Stimulated activated CD8-positive, alpha-beta memory T cell treated with anti-CD3 and anti-CD28 coated beads, Interleukin-7, amount 100 ng/mL, for 4 hours (primary cell): ENCODE measurements around the gene ZNF697.
"Not testable (repeated sequence)": the region's sequence is repeated elsewhere in the genome, so short reads cannot be mapped to it uniquely, and the experiment has no call there.

Experiments used
- DNase-seq, 2 donors: peaks; one replicate each; pipeline ENCODE4 v3.0.0-alpha.2; 2020; ENCODE audit warnings: low read depth in 2 of 2

The ZNF697 gene

DNA sequence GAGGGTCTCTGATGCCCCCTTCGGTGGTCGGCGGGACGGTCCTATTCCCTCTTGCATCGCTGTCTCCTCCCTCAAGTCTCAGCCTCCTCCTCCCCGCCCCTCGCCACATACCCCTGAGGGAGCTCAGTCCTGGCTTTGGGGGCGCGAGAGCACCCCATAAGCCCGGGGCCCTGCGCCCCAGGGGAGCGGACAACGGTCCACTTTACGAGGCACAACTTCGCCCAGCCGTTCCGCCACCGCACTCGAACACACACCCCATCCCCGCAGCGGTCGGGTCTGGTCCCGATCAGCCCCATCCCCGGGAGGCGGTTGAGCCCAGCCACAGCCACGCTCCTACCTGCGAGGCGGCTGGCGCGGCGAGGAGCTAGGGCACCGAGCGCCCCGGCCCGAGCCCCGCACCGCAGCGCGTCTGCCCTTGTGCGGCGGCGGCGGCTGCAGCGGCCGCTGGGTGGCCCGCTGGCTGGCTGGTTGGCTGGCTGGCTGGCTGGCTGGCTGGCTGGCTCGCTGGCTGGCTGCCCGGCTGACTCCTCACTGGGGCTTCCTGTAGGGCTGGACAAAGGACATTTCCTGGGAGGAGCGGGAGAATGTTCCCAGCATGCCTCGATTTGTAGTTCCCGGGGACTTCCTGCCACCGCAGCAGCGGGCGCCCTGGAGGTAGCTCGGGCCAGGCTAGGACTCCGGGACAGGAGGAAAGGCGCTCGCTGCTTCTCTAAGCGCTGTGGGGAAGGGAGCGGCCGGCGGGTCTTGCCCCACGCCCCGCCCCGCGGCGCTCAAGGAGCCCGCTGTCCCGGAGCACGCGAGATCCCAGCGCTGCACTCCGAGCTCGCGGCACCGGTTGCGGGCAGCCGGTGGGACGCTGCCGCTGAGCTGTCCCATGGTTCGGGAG, at the start of gene ZNF697:
TSS of gene ZNF697 (minus strand) at position 533 of the 886 bp plus-strand sequence. CDS start 22,166 bp downstream, outside the sequence.
- DNase-seq, result no peak

- no peak for DNase-seq
Observed at GRCh38 chr1:119697598-119697997, 49.5 kb upstream of the ZNF697 start.

GRCh38 chr1:119696863-119697262, 48.8 kb upstream of the ZNF697 start:
- DNase-seq, result not testable (repeated sequence)

- no peak for DNase-seq
Observed at GRCh38 chr1:119689511-119689910, 41.4 kb upstream of the ZNF697 start.

DNA sequence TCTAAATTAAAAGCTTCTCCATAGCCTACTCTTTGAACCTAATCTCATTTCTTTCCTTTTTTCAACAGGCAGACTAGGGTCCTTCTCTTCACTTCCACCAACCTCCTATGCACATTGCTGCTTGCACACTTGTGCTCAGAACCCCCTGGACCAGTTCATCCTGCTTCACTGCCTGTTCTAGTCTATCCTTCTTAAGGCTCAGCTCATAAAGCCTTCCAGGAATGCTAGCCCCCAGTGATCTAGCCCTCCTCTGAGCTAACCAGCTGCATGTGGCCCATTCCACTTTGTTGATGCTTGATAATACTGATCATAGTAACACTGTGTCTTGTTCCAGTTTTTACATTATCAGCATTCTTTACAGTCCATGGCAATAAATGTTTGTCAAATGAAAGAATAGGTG, 40.7 kb upstream of the ZNF697 start:
- no peak for DNase-seq

DNA sequence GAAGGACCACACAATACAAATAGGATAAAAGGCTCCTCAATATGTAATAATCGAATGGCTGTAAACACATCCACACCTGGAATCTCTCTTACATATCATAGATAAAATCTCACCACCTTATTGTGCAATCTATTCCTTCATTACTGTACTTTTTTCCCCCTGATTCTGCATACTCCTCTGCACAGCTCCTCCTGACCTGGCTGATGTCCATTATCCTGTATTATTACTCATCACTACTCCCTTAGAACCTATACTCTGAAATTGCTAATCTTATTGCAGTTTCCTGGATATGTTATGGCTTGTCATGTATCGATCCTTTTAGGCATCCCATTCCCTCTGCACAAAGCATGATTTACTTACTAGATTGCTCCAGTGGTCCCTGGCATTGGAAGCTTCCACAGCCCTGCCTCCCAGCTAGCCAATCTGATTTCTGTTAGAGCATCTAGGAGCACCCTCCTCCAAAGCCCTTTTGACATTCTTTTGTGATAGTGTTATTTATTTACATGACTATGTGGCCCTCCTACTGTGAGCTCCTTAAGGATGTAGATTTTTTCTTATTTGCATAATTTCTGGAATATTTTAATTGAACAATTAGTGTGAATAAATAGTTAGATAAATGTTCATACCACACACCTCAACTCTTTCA, 39.5 kb upstream of the ZNF697 start:
- DNase-seq, result no peak

- DNase-seq, result no peak
Observed at GRCh38 chr1:119686661-119687060, 38.6 kb upstream of the ZNF697 start.

DNA sequence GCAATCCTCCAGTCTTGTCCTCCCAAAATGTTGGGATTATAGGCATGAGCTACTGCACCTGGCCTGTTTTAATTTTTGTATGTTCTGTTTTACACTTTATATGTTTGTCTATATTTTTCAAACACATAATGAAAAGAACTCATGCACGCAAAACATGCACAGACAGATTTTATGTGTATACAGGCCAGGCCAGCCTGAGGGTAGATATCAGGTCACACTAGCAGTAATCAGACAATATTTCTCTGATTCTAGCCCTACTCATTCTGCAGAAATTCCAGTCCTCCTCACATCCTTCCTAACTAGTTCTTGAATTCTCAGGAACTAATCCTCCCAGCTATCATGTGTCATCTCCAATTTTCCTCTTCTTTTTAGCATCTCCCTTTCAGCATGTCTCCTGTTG, 35.8 kb upstream of the ZNF697 start:
- no peak for DNase-seq

- DNase-seq, result no peak
Observed at GRCh38 chr1:119682141-119682540, 34.1 kb upstream of the ZNF697 start.

GRCh38 chr1:119681560-119681959, 33.5 kb upstream of the ZNF697 start:
- no peak for DNase-seq

GRCh38 chr1:119680723-119681122, 32.7 kb upstream of the ZNF697 start:
- DNase-seq, result no peak

DNA sequence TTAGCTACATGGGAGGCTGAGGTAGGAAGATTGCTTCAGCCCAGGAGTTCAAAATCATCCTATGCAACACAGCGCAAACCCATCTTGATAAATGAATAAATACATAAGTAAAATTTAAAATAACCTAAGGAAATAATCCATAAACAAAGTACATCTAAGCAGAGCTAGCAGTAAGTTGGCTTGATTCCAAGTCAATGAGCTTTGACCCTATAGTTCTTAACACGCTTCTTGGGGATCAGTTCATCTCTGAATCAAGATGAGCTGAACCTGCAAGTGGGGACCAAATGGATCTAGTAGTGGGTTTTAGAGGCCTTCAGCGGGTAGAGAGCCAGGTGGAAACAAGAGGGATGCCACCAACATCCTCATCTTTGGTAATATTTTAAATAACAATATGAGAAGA, 32.1 kb upstream of the ZNF697 start:
- DNase-seq, result no peak

- no peak for DNase-seq
Observed at GRCh38 chr1:119679223-119679622, 31.2 kb upstream of the ZNF697 start.

GRCh38 chr1:119676571-119677206, 28.6 kb upstream of the ZNF697 start:
- no peak for DNase-seq

- peak; percentile 9 to 35 for DNase-seq
Observed at GRCh38 chr1:119675349-119676345, 27.6 kb upstream of the ZNF697 start.

DNA sequence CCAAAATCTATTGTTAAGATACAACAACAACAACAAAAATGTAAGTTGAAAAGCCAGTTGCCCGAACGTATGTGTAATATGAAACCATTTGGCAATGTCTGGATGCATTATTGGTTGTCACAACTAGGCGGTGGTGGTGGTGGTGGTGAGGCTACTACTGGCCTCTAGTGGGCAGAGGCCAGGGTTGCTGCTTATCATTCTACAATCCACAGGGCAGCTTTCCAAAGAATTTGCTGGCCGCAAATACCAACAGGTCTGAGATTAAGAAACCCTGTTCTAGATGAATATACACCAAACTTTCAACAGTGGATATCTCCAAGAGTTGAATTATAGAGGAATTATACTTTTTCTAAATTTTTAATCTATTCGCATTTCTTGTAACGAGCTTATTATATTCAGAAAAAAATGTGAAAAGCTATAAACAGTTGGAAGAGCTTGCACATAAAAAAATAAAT, 26.8 kb upstream of the ZNF697 start:
- no peak for DNase-seq

- no peak for DNase-seq
Observed at GRCh38 chr1:119674111-119674526, 26.1 kb upstream of the ZNF697 start.

GRCh38 chr1:119673171-119673940, 25.3 kb upstream of the ZNF697 start:
- no peak for DNase-seq

DNA sequence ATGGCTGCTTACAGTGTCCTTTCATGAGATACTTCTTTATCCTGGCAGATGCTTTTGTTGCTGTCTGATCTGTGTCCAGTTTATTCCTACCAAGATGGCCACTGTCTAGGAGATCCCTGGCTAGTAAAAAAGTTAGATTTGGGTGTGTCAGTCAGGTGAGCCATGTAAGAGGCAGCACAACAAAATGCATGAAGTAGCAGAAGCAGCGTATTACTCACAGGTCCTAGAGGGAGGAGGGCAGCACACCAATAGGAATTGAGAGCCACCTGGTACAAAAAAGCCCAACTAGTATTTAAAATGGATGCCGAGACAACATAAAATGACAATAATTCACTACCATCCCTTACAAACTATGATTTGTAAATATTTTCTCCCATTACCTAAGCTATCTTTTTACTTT, 22.8 kb upstream of the ZNF697 start:
- no peak for DNase-seq

GRCh38 chr1:119667173-119667572, 19.1 kb upstream of the ZNF697 start:
- DNase-seq, result no peak

DNA sequence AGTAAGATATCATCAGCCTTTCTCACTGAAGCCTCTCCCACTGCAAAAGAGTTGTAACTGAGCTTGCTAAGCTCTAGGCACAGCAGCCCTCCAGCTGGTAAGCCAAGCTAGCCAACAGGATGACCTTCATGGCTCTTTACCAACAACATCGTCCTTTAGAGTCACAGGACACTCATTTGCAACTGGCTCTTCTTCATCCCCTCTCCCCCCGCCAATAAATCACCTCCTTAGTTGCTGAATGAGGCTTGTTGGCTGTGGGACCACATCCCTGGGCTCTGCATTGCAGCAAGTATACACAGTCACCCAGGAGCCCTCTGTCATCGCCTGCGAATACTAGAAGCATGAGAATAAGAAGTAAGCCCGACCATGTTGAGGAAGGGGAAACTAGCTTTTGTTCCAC, 16.0 kb upstream of the ZNF697 start:
- DNase-seq, result no peak
